Activated T-cell treated with anti-CD3 and anti-CD28 coated beads, Interleukin-2, amount 50 U/mL, for 4 hours (primary cell): ENCODE measurements around the gene LZTFL1. TPM values are rescaled to one million over a fixed set of nuclear protein-coding genes. Genes with fewer than 3 reads are reported as not detected.
A peak's percentile ranks its signal among the peaks of the same experiment; 100 is the strongest.

Source experiments
- ATAC-seq, 2 donors: fragments of 200-7000 bp; cut with Tn5 transposase; one replicate each; pipeline ENCODE4 v1.10.0; 2021
- DNase-seq: peaks from one replicate; pipeline ENCODE4 v3.0.0-alpha.2; 2020
- H3K27me3 Mint-ChIP-seq: one replicate; pipeline ENCODE4 v1.8.0; 2021; ENCODE audit warnings: low read depth, mixed read lengths
- H3K36me3 Mint-ChIP-seq: one replicate; pipeline ENCODE4 v1.8.0; 2022; ENCODE audit warnings: mixed read lengths; ENCODE audit not compliant: insufficient read depth
- H3K4me1 Mint-ChIP-seq: one replicate; pipeline ENCODE4 v1.8.0; 2021; ENCODE audit warnings: low read depth, mixed read lengths
- H3K4me3 Mint-ChIP-seq: one replicate; pipeline ENCODE4 v1.8.0; 2021; ENCODE audit warnings: mild to moderate bottlenecking, moderate library complexity, mixed read lengths
- H3K9me3 Mint-ChIP-seq: one replicate; pipeline ENCODE4 v1.8.0; 2021; ENCODE audit warnings: mixed read lengths
- total RNA-seq, 3 donors: library from RNA; stranded (reverse); gene quantifications; one replicate each; pipeline ENCODE4 v1.2.1, GENCODE V29; 2021

Gene LZTFL1
- total RNA-seq, 3 donors from 2014 or later, result 4.6 to 7.5 (median 7.0) TPM

GRCh38 chr3:45807681-45808540 lies 34.0 kb downstream of the LZTFL1 start:
- Mint-ChIP-seq H3K4me1 (peaks cover 8% of the 10 kb centered on the region), H3K36me3 (peaks cover 10% of the 10 kb centered on the region), H3K9me3 (no peaks in the 10 kb centered on the region), H3K27me3 (peaks cover 3% of the 10 kb centered on the region), H3K4me3 (no peak overlapping the region)
- ATAC-seq, result no peak
- no peak for DNase-seq

DNA sequence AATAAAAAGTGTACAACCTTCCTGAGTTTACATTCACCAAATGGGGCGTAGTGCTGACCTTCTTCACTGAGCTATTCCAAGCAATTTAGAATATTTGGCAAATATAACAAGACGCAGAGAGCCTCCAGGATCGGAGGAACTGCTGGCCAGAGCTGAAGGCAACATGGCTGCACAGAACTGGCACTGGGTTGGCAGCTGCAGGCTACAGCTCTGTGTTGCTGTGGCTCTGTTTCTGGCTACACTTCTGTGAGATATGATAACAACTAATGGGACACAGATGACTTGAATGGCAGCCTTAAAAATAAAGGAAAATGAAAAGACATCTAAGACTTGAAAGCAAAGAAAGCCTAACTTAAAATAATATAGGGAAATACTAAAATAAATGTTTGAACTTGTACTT lies 34.8 kb downstream of the LZTFL1 start:
- no peaks in the 10 kb centered on the region for H3K9me3 Mint-ChIP-seq
- no peak overlapping the region for H3K4me3 Mint-ChIP-seq
- peaks cover 8% of the 10 kb centered on the region for H3K4me1 Mint-ChIP-seq
- DNase-seq (no peak), ATAC-seq (no peak)
- peaks cover 3% of the 10 kb centered on the region for H3K27me3 Mint-ChIP-seq
- peaks cover 10% of the 10 kb centered on the region for H3K36me3 Mint-ChIP-seq

DNA sequence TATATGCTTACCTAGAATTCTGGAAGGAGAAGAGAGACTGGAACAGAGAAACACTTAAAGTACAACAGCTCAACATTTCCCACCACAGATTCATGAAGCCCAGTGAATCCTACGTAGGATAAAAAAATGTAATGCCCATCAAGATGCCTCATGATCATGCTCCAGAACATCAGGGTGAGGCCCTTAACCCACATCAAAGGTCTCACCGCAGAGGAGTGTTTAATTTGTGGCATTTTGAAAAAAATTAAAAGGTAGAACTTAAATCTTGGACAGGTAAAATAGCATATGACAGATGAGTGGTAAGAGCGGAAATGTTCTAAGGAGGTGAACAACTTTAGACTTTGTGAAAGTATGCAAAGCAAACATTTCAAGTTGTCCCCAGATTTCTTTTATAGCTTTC lies 35.8 kb downstream of the LZTFL1 start:
- Mint-ChIP-seq H3K4me1 (peaks cover 8% of the 10 kb centered on the region), H3K9me3 (no peaks in the 10 kb centered on the region), H3K4me3 (no peak overlapping the region), H3K36me3 (peaks cover 8% of the 10 kb centered on the region), H3K27me3 (peaks cover 3% of the 10 kb centered on the region)
- DNase-seq (no peak), ATAC-seq (no peak)

GRCh38 chr3:45803252-45803935 lies 38.5 kb downstream of the LZTFL1 start:
- Mint-ChIP-seq H3K36me3 (peaks cover 6% of the 10 kb centered on the region), H3K9me3 (no peaks in the 10 kb centered on the region), H3K27me3 (peaks cover 15% of the 10 kb centered on the region), H3K4me1 (peaks cover 8% of the 10 kb centered on the region), H3K4me3 (no peak overlapping the region)
- DNase-seq, result no peak
- ATAC-seq, result no peak

- no peak overlapping the region for H3K4me3 Mint-ChIP-seq
- H3K36me3 Mint-ChIP-seq, result peaks cover 6% of the 10 kb centered on the region
- no peak for ATAC-seq
- no peak for DNase-seq
- no peaks in the 10 kb centered on the region for H3K9me3 Mint-ChIP-seq
- peaks cover 26% of the 10 kb centered on the region for H3K27me3 Mint-ChIP-seq
- peaks cover 8% of the 10 kb centered on the region for H3K4me1 Mint-ChIP-seq
Observed at GRCh38 chr3:45802146-45802545, 39.8 kb downstream of the LZTFL1 start.

- peaks cover 6% of the 10 kb centered on the region for H3K36me3 Mint-ChIP-seq
- peaks cover 5% of the 10 kb centered on the region for H3K4me1 Mint-ChIP-seq
- no peak overlapping the region for H3K4me3 Mint-ChIP-seq
- ATAC-seq, result no peak
- H3K9me3 Mint-ChIP-seq, result no peaks in the 10 kb centered on the region
- H3K27me3 Mint-ChIP-seq, result peaks cover 31% of the 10 kb centered on the region
- DNase-seq, result no peak
Observed at GRCh38 chr3:45800611-45801010, 41.3 kb downstream of the LZTFL1 start.

GRCh38 chr3:45799586-45799985 lies 42.3 kb downstream of the LZTFL1 start:
- H3K4me3 Mint-ChIP-seq, result no peak overlapping the region
- H3K36me3 Mint-ChIP-seq, result no peaks in the 10 kb centered on the region
- DNase-seq (no peak), ATAC-seq (no peak)
- H3K9me3 Mint-ChIP-seq, result no peaks in the 10 kb centered on the region
- H3K27me3 Mint-ChIP-seq, result peaks cover 42% of the 10 kb centered on the region
- H3K4me1 Mint-ChIP-seq, result peaks cover 9% of the 10 kb centered on the region

DNA sequence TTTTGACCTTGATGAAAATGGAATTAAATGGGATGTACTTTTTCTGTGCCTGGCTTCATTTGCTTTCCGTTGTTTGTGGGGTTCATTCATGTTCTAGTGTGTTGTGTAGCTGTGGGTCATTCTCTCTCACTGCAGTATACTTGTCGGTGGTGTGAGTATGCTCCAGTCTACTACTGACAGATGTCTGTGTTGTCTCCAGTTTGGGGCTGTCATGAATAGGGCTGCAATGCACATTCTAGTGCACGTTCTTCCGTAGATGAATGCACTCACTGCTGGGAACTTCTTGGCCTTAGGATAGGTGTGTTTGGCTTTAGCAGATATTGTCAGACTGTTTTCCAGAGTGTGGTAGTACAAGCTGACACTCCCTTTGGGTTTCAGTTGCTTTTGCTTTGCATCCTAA lies 43.9 kb downstream of the LZTFL1 start:
- ATAC-seq, result no peak
- H3K27me3 Mint-ChIP-seq, result peaks cover 48% of the 10 kb centered on the region

GRCh38 chr3:45796902-45797637 lies 44.8 kb downstream of the LZTFL1 start:
- no peak for DNase-seq
- Mint-ChIP-seq H3K9me3 (no peaks in the 10 kb centered on the region), H3K36me3 (no peaks in the 10 kb centered on the region), H3K4me3 (peak overlapping the region; percentile 59), H3K4me1 (peaks cover 9% of the 10 kb centered on the region), H3K27me3 (peaks cover 48% of the 10 kb centered on the region)
- no peak for ATAC-seq

More for the DNA sequence above, 43.9 kb downstream of the LZTFL1 start:
- Mint-ChIP-seq H3K4me3 (no peak overlapping the region), H3K36me3 (no peaks in the 10 kb centered on the region), H3K9me3 (no peaks in the 10 kb centered on the region), H3K4me1 (peaks cover 9% of the 10 kb centered on the region)
- DNase-seq, result no peak

- Mint-ChIP-seq H3K36me3 (no peaks in the 10 kb centered on the region), H3K9me3 (no peaks in the 10 kb centered on the region), H3K4me3 (peak within 1 kb of the TSS; percentile 63), H3K4me1 (peaks cover 9% of the 10 kb centered on the region), H3K27me3 (peaks cover 48% of the 10 kb centered on the region)
- ATAC-seq (peak; percentile 54 to 71), DNase-seq (no peak)
Observed at GRCh38 chr3:45795882-45796765, 45.8 kb downstream of the LZTFL1 start, which contains the start of gene SLC6A20. Gene SLC6A20, minus strand, starts transcription at chr3:45796536. Its CDS starts 117 bp downstream, at chr3:45796419.

GRCh38 chr3:45795509-45795881 lies 46.4 kb downstream of the LZTFL1 start:
- Mint-ChIP-seq H3K4me3 (peak overlapping the region; percentile 63), H3K4me1 (peaks cover 9% of the 10 kb centered on the region), H3K27me3 (peaks cover 50% of the 10 kb centered on the region), H3K36me3 (no peaks in the 10 kb centered on the region), H3K9me3 (peaks cover 5% of the 10 kb centered on the region)
- DNase-seq, result no peak
- ATAC-seq, result no peak

DNA sequence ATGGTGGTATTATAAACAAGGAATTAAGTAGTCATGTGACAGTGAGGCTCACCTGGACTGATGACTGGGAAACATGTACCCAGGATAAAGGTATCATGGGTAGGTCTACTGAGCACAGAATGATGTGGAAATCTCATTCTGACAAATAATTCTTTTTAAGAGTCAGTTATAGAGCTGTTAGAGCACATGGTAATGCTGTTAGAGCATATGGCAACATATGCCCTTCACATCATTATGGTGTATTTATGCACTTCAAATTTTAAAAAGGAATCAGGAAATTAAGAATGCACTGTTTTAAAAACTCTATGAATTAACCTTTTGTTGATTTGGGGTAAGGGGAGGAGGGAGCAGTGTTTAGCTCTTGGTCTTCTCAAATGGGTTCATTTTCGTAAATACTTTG lies 47.3 kb downstream of the LZTFL1 start:
- Mint-ChIP-seq H3K27me3 (peaks cover 51% of the 10 kb centered on the region), H3K4me3 (no peak overlapping the region), H3K36me3 (no peaks in the 10 kb centered on the region), H3K4me1 (peaks cover 9% of the 10 kb centered on the region), H3K9me3 (peaks cover 12% of the 10 kb centered on the region)
- ATAC-seq, result no peak
- no peak for DNase-seq

- Mint-ChIP-seq H3K27me3 (peaks cover 46% of the 10 kb centered on the region), H3K4me3 (no peak overlapping the region), H3K9me3 (peaks cover 14% of the 10 kb centered on the region), H3K4me1 (peaks cover 9% of the 10 kb centered on the region), H3K36me3 (no peaks in the 10 kb centered on the region)
- ATAC-seq, result no peak
- no peak for DNase-seq
Observed at GRCh38 chr3:45794177-45794560, 47.8 kb downstream of the LZTFL1 start.
